Stimulated activated CD8-positive, alpha-beta memory T cell treated with anti-CD3 and anti-CD28 coated beads, Interleukin-4, amount 100 ng/mL, for 48 hours (primary cell): ENCODE data around the gene FOXD4L6.
"Not testable (repeated sequence)": the region's sequence is repeated elsewhere in the genome, so short reads cannot be mapped to it uniquely, and the experiment has no call there.

Source experiments
- DNase-seq: peaks from one replicate; pipeline ENCODE4 v3.0.0-alpha.2; 2020

The FOXD4L6 gene

GRCh38 chr9:41098759-41099158, 29.7 kb downstream of the FOXD4L6 start:
- not testable (repeated sequence) for DNase-seq

- DNase-seq, result not testable (repeated sequence)
Measured at GRCh38 chr9:41095060-41095459, 33.4 kb downstream of the FOXD4L6 start.

- DNase-seq, result not testable (repeated sequence)
Measured at GRCh38 chr9:41094010-41094773, 34.3 kb downstream of the FOXD4L6 start.

GRCh38 chr9:41090922-41091321, 37.6 kb downstream of the FOXD4L6 start:
- not testable (repeated sequence) for DNase-seq

- DNase-seq, result not testable (repeated sequence)
Measured at GRCh38 chr9:41090386-41090785, 38.1 kb downstream of the FOXD4L6 start.

GRCh38 chr9:41088450-41089059, 39.9 kb downstream of the FOXD4L6 start:
- DNase-seq, result not testable (repeated sequence)

GRCh38 chr9:41087929-41088328, 40.6 kb downstream of the FOXD4L6 start:
- not testable (repeated sequence) for DNase-seq

GRCh38 chr9:41087157-41087780, 41.2 kb downstream of the FOXD4L6 start:
- not testable (repeated sequence) for DNase-seq

GRCh38 chr9:41086685-41087084, 41.8 kb downstream of the FOXD4L6 start:
- not testable (repeated sequence) for DNase-seq

GRCh38 chr9:41086215-41086614, 42.3 kb downstream of the FOXD4L6 start:
- not testable (repeated sequence) for DNase-seq

- DNase-seq, result not testable (repeated sequence)
Measured at GRCh38 chr9:41082358-41082757, 46.1 kb downstream of the FOXD4L6 start.

- not testable (repeated sequence) for DNase-seq
Measured at GRCh38 chr9:41079464-41079863, 49.0 kb downstream of the FOXD4L6 start.

- DNase-seq, result not testable (repeated sequence)
Measured at GRCh38 chr9:41077586-41077985, 50.9 kb downstream of the FOXD4L6 start.
